ENCODE data around the gene SNRPA. TPM values are rescaled to one million over a fixed set of nuclear protein-coding genes. Genes with fewer than 3 reads are reported as not detected.
A peak's percentile ranks its signal among the peaks of the same experiment; 100 is the strongest.

Gene SNRPA
- total and polyA plus RNA-seq, 2 of the 13 experiments (the other 11 are each of a cell fraction or from before 2014, with no cell fraction given) = 59.6 to 162 TPM

GRCh38 chr19:40777937-40778705, 27.1 kb downstream of the SNRPA start, which contains the start of gene RAB4B (continued):
- no peak for TF ChIP-seq NR0B2 (CRISPR knock-in tag; IDR thresholded peaks at IDR 0.05)
- TF ChIP-seq ZNF746 (CRISPR knock-in tag; IDR thresholded peaks at IDR 0.05) = no peak

GRCh38 chr19:40778706-40779284, 27.8 kb downstream of the SNRPA start:
- peak; percentile 68 for ATAC-seq
- Histone ChIP-seq H4K20me1 (ENCODE audit: insufficient read depth, low read length) (no peaks in the 10 kb centered on the region), H3K4me3 (replicated peaks in 1 of 3; ENCODE audit: insufficient read depth in 1 of 3, low read depth in 2 of 3, low read length in 3 of 3) (peak overlapping the region; percentile 70 to 88 (median 81)), H3K27ac (ENCODE audit: extremely low read length, insufficient read depth, low read length) (peak overlapping the region; percentile 97), H3K4me2 (ENCODE audit: low read depth, low read length) (peak overlapping the region; percentile 88), H3K79me2 (ENCODE audit: insufficient read depth, low read length) (no peaks in the 10 kb centered on the region), H3K9me3 (ENCODE audit: low read length) (no peaks in the 10 kb centered on the region), H2AFZ (ENCODE audit: low read length) (no peak overlapping the region), H3K9ac (ENCODE audit: insufficient read depth, low read depth, low read length) (peak overlapping the region; percentile 62), H3K4me1 (ENCODE audit: insufficient read depth, low read length) (peaks cover 31% of the 10 kb centered on the region), H3K36me3 (replicated peaks in 1 of 2; ENCODE audit: control insufficient read depth in 1 of 2, insufficient read depth in 2 of 2, low read length in 2 of 2) (no peaks in the 10 kb centered on the region), H3K27me3 (ENCODE audit: control insufficient read depth in 1 of 2, insufficient read depth in 2 of 2, low read length in 2 of 2) (no peaks in the 10 kb centered on the region; a peak in 1 of 5 replicates)
- BruUV-seq (replicated peaks) = TSS peak; percentile 68
- CTCF ChIA-PET (ENCODE audit: low intra/inter-chr PET ratio, low total read pairs) = no interaction called here
- FAIRE-seq = no peak
- intact Hi-C loops (cut with micrococcal nuclease; ENCODE audit: unreplicated experiment) = loop anchor here (1.0 kb wide), 1 partner anchor 20 kb away; no protein-coding TSS in a partner anchor
- DNase-seq (ENCODE audit: low spot score) = peak; percentile 51
- POLR2A ChIA-PET = interaction anchor here (0.8 to 4.1 kb wide), 21 partner anchors 8 to 335 kb away, joined by 3 to 90 read pairs (median 7); partner anchors contain the start of genes ACTMAP, COQ8B, EGLN2 and ITPKC
- in situ Hi-C loops (cut with HindIII; ENCODE audit: extremely low pct_ligation_motif_present, low pct_unique_long_range_greater_than_20kb) = no loop called here
- WGBS (ENCODE audit: low lambda C conversion rate) = 2% methylated on average over 7 of the region's 7 CpGs
- no peak for TF ChIP-seq ZNF180 (CRISPR knock-in tag; IDR thresholded peaks at IDR 0.05; ENCODE audit: borderline replicate concordance, low read depth)
- peak; percentile 99 for TF ChIP-seq ZKSCAN5 (CRISPR knock-in tag; IDR thresholded peaks at IDR 0.05)
- no peak for TF ChIP-seq ZNF891 (CRISPR knock-in tag; IDR thresholded peaks at IDR 0.05)
- TF ChIP-seq FOSL2 (CRISPR knock-in tag; IDR thresholded peaks at IDR 0.05) = peak; percentile 53
- no peak for TF ChIP-seq PAX8 (CRISPR knock-in tag; IDR thresholded peaks at IDR 0.05; ENCODE audit: borderline replicate concordance)
- TF ChIP-seq ARID2 (CRISPR knock-in tag; IDR thresholded peaks at IDR 0.05; ENCODE audit: borderline replicate concordance) = peak; percentile 58; the same call in 1 of the 2 replicates
- TF ChIP-seq SNAPC4 (CRISPR knock-in tag; IDR thresholded peaks at IDR 0.05) = 0 out of 2 replicates have a peak, but pooled peaks have one; percentile 64
- peak; percentile 6; the same call in 1 of the 2 replicates for TF ChIP-seq HNF1B (CRISPR knock-in tag; IDR thresholded peaks at IDR 0.05)
- TF ChIP-seq JUN (CRISPR knock-in tag; IDR thresholded peaks at IDR 0.05) = no peak
- TF ChIP-seq KAT7 (CRISPR knock-in tag; IDR thresholded peaks at IDR 0.05; ENCODE audit: borderline replicate concordance) = no peak
- peak; percentile 53 for TF ChIP-seq SAP130 (CRISPR knock-in tag; IDR thresholded peaks at IDR 0.05; ENCODE audit: low read depth)
- 0 out of 2 replicates have a peak, but pooled peaks have one; percentile 6 for TF ChIP-seq ARNT (IDR thresholded peaks at IDR 0.05)
- TF ChIP-seq TBX3 (IDR thresholded peaks at IDR 0.05; ENCODE audit: borderline replicate concordance) = no peak

All from HepG2 (cell line).